Fibroblast of peridontal ligament (primary cell): ENCODE data around the gene TANGO6.

Experiments used
- DNase-seq: peaks from one replicate; pipeline ENCODE4 v3.0.0-alpha.2; 2010; ENCODE audit errors: extremely low read depth

Gene TANGO6

GRCh38 chr16:68909099-68909733, 65.9 kb downstream of the TANGO6 start:
- no peak for DNase-seq

- no peak for DNase-seq
These were observed 66.7 kb downstream of the TANGO6 start for GRCh38 chr16:68910051-68910450.

- no peak for DNase-seq
These were observed 72.3 kb downstream of the TANGO6 start for GRCh38 chr16:68915589-68915988.

- no peak for DNase-seq
These were observed 74.2 kb downstream of the TANGO6 start for GRCh38 chr16:68917541-68917940.

- DNase-seq, result no peak
These were observed 77.0 kb downstream of the TANGO6 start for GRCh38 chr16:68920349-68920748.

- no peak for DNase-seq
These were observed 78.3 kb downstream of the TANGO6 start for GRCh38 chr16:68921637-68922036.

GRCh38 chr16:68923116-68923515, 79.8 kb downstream of the TANGO6 start:
- no peak for DNase-seq

GRCh38 chr16:68927018-68927417, 83.7 kb downstream of the TANGO6 start:
- no peak for DNase-seq

- peak; percentile 60 for DNase-seq
These were observed 87.9 kb downstream of the TANGO6 start for GRCh38 chr16:68931196-68931595.

- no peak for DNase-seq
These were observed 91.1 kb downstream of the TANGO6 start for GRCh38 chr16:68934402-68934801.

- DNase-seq, result no peak
These were observed 91.7 kb downstream of the TANGO6 start for GRCh38 chr16:68935008-68935407.

- DNase-seq, result peak; percentile 82
These were observed 93.7 kb downstream of the TANGO6 start for GRCh38 chr16:68936736-68937631.

GRCh38 chr16:68939692-68940320, 96.5 kb downstream of the TANGO6 start:
- no peak for DNase-seq

- no peak for DNase-seq
These were observed 97.5 kb downstream of the TANGO6 start for GRCh38 chr16:68940816-68941215.

- peak; percentile 55 for DNase-seq
These were observed 100.6 kb downstream of the TANGO6 start for GRCh38 chr16:68943961-68944360.

GRCh38 chr16:68948230-68948910, 105.0 kb downstream of the TANGO6 start:
- DNase-seq, result peak; percentile 60

- DNase-seq, result no peak
These were observed 108.9 kb downstream of the TANGO6 start for GRCh38 chr16:68951991-68952877.

- DNase-seq, result no peak
These were observed 111.7 kb downstream of the TANGO6 start for GRCh38 chr16:68954911-68955635.

- DNase-seq, result no peak
These were observed 117.6 kb downstream of the TANGO6 start for GRCh38 chr16:68960910-68961309.

- DNase-seq, result no peak
These were observed 118.6 kb downstream of the TANGO6 start for GRCh38 chr16:68961778-68962402.
